ENCODE data around the gene PTPN3. TPM values are rescaled to one million over a fixed set of nuclear protein-coding genes. Genes with fewer than 3 reads are reported as not detected.

The PTPN3 gene
- total and polyA plus RNA-seq, 2 experiments from 2014 or later = 0.86 to 1.3 TPM

- H3F3A ChIP-seq (ENCODE audit: insufficient read depth) = no peaks in the 10 kb centered on the region
- 95 to 98% methylated on average over 6 of the region's 6 CpGs for WGBS, 2 experiments (ENCODE audit: low coverage in 1 of 2, low lambda C conversion rate in 2 of 2, missing lambda C conversion rate in 2 of 2)
- no peak overlapping the region for H3K4me2 ChIP-seq (ENCODE audit: unreplicated experiment)
- H3K36me3 ChIP-seq (ENCODE audit: low read depth) = no peaks in the 10 kb centered on the region
- in situ Hi-C loops (cut with MboI) = no loop called here
- no peaks in the 10 kb centered on the region for H3K9me3 ChIP-seq (ENCODE audit: low read depth)
- H3K79me2 ChIP-seq (ENCODE audit: insufficient read depth) = no peaks in the 10 kb centered on the region
- no peak overlapping the region for H2AFZ ChIP-seq
- H3K27me3 ChIP-seq (replicated peaks; ENCODE audit: insufficient read depth) = no peaks in the 10 kb centered on the region
- no peaks in the 10 kb centered on the region for H4K20me1 ChIP-seq (ENCODE audit: insufficient read depth)
- H3K4me3 ChIP-seq = no peak overlapping the region
- no peak for DNase-seq
- no peak overlapping the region for H3K27ac ChIP-seq
- TF ChIP-seq EZH2 (IDR thresholded peaks at IDR 0.05; ENCODE audit: insufficient read depth, poor library complexity, severe bottlenecking) = no peak
- TF ChIP-seq EZH2phosphoT487 (IDR thresholded peaks at IDR 0.05; ENCODE audit: insufficient read depth, low read depth) = no peak
- no peaks in the 10 kb centered on the region for H3K9me2 ChIP-seq (ENCODE audit: insufficient read depth)
- 0 out of 2 replicates have a peak, but pooled peaks cover 3% of the 10 kb centered on the region for H3K4me1 ChIP-seq (ENCODE audit: insufficient read depth)
- H3K9ac ChIP-seq = no peak overlapping the region
These were observed 110.3 kb downstream of the PTPN3 start for GRCh38 chr9:109387856-109388255.

- Histone ChIP-seq H3K9ac (no peak overlapping the region), H3F3A (ENCODE audit: insufficient read depth) (no peaks in the 10 kb centered on the region), H3K36me3 (ENCODE audit: low read depth) (no peaks in the 10 kb centered on the region), H4K20me1 (ENCODE audit: insufficient read depth) (no peaks in the 10 kb centered on the region), H3K9me3 (ENCODE audit: low read depth) (no peaks in the 10 kb centered on the region), H2AFZ (no peak overlapping the region), H3K79me2 (ENCODE audit: insufficient read depth) (no peaks in the 10 kb centered on the region), H3K27me3 (replicated peaks; ENCODE audit: insufficient read depth) (no peaks in the 10 kb centered on the region), H3K27ac (no peak overlapping the region), H3K4me2 (ENCODE audit: unreplicated experiment) (no peak overlapping the region), H3K4me1 (ENCODE audit: insufficient read depth) (0 out of 2 replicates have a peak, but pooled peaks cover 3% of the 10 kb centered on the region), H3K9me2 (ENCODE audit: insufficient read depth) (no peaks in the 10 kb centered on the region), H3K4me3 (no peak overlapping the region)
- 60 to 65% methylated on average over 3 of the region's 3 CpGs for WGBS, 2 experiments (ENCODE audit: low coverage in 1 of 2, low lambda C conversion rate in 2 of 2, missing lambda C conversion rate in 2 of 2)
- in situ Hi-C loops (cut with MboI) = no loop called here
- no peak for TF ChIP-seq EZH2phosphoT487 (IDR thresholded peaks at IDR 0.05; ENCODE audit: insufficient read depth, low read depth)
- TF ChIP-seq EZH2 (IDR thresholded peaks at IDR 0.05; ENCODE audit: insufficient read depth, poor library complexity, severe bottlenecking) = no peak
- peak; percentile 43 for DNase-seq
These were observed 110.9 kb downstream of the PTPN3 start for GRCh38 chr9:109387206-109387605.

GRCh38 chr9:109385499-109385898 lies 112.6 kb downstream of the PTPN3 start:
- no peak overlapping the region for H3K4me3 ChIP-seq
- H3K27ac ChIP-seq = no peak overlapping the region
- H3K79me2 ChIP-seq (ENCODE audit: insufficient read depth) = no peaks in the 10 kb centered on the region
- H2AFZ ChIP-seq = no peak overlapping the region
- H3K9me3 ChIP-seq (ENCODE audit: low read depth) = no peaks in the 10 kb centered on the region
- in situ Hi-C loops (cut with MboI) = no loop called here
- H3K9ac ChIP-seq = no peak overlapping the region
- 80 to 86% methylated on average over 3 of the region's 3 CpGs for WGBS, 2 experiments (ENCODE audit: low coverage in 1 of 2, low lambda C conversion rate in 2 of 2, missing lambda C conversion rate in 2 of 2)
- no peak for DNase-seq
- no peaks in the 10 kb centered on the region for H3F3A ChIP-seq (ENCODE audit: insufficient read depth)
- H4K20me1 ChIP-seq (ENCODE audit: insufficient read depth) = no peaks in the 10 kb centered on the region
- no peaks in the 10 kb centered on the region for H3K9me2 ChIP-seq (ENCODE audit: insufficient read depth)
- H3K4me1 ChIP-seq (ENCODE audit: insufficient read depth) = peaks cover 14% of the 10 kb centered on the region
- no peak for TF ChIP-seq EZH2 (IDR thresholded peaks at IDR 0.05; ENCODE audit: insufficient read depth, poor library complexity, severe bottlenecking)
- no peak for TF ChIP-seq EZH2phosphoT487 (IDR thresholded peaks at IDR 0.05; ENCODE audit: insufficient read depth, low read depth)
- H3K36me3 ChIP-seq (ENCODE audit: low read depth) = no peaks in the 10 kb centered on the region
- H3K4me2 ChIP-seq (ENCODE audit: unreplicated experiment) = no peak overlapping the region
- H3K27me3 ChIP-seq (replicated peaks; ENCODE audit: insufficient read depth) = no peaks in the 10 kb centered on the region

GRCh38 chr9:109383947-109384346 lies 114.2 kb downstream of the PTPN3 start:
- in situ Hi-C loops (cut with MboI) = no loop called here
- Histone ChIP-seq H3K4me1 (ENCODE audit: insufficient read depth) (peaks cover 14% of the 10 kb centered on the region), H3K79me2 (ENCODE audit: insufficient read depth) (no peaks in the 10 kb centered on the region)

DNA sequence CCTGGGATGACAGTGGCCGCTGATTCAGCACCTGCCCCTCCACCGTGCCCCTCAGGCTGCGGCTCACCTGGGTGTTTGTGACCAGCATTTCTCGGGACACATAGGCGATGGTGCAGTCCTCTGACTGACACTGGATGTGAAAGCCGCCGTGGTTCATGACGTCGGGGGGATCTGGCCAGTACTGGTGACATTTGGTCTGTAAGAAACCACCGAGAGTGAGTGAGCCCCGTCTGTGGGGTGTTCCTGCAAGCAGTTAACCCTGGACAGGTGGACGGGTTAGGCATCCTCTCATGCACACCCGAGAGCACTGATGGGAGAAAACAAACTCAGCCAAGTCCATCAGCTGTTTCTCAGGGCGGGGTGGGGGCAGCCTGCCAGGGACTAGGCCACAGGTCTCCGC lies 114.8 kb downstream of the PTPN3 start:
- WGBS, 2 experiments (ENCODE audit: low coverage in 1 of 2, low lambda C conversion rate in 2 of 2, missing lambda C conversion rate in 2 of 2) = 82 to 83% methylated on average over 14 to 15 of the region's 15 CpGs
- H3K4me1 ChIP-seq (ENCODE audit: insufficient read depth) = peaks cover 14% of the 10 kb centered on the region
- no peaks in the 10 kb centered on the region for H3K79me2 ChIP-seq (ENCODE audit: insufficient read depth)
- H3K27me3 ChIP-seq (replicated peaks; ENCODE audit: insufficient read depth) = no peaks in the 10 kb centered on the region
- TF ChIP-seq EZH2 (IDR thresholded peaks at IDR 0.05; ENCODE audit: insufficient read depth, poor library complexity, severe bottlenecking) = no peak
- no peak for TF ChIP-seq EZH2phosphoT487 (IDR thresholded peaks at IDR 0.05; ENCODE audit: insufficient read depth, low read depth)
- no peaks in the 10 kb centered on the region for H4K20me1 ChIP-seq (ENCODE audit: insufficient read depth)
- no peaks in the 10 kb centered on the region for H3K36me3 ChIP-seq (ENCODE audit: low read depth)
- no peaks in the 10 kb centered on the region for H3K9me3 ChIP-seq (ENCODE audit: low read depth)
- no peaks in the 10 kb centered on the region for H3K9me2 ChIP-seq (ENCODE audit: insufficient read depth)
- no peak overlapping the region for H3K27ac ChIP-seq
- no peak for DNase-seq
- no peak overlapping the region for H3K4me2 ChIP-seq (ENCODE audit: unreplicated experiment)
- no peak overlapping the region for H2AFZ ChIP-seq
- H3K4me3 ChIP-seq = no peak overlapping the region
- no peaks in the 10 kb centered on the region for H3F3A ChIP-seq (ENCODE audit: insufficient read depth)
- H3K9ac ChIP-seq = no peak overlapping the region
- in situ Hi-C loops (cut with MboI) = no loop called here

More at GRCh38 chr9:109383947-109384346, 114.2 kb downstream of the PTPN3 start:
- Histone ChIP-seq H3K27ac (no peak overlapping the region), H3F3A (ENCODE audit: insufficient read depth) (no peaks in the 10 kb centered on the region), H3K27me3 (replicated peaks; ENCODE audit: insufficient read depth) (no peaks in the 10 kb centered on the region), H3K9ac (no peak overlapping the region), H3K9me2 (ENCODE audit: insufficient read depth) (no peaks in the 10 kb centered on the region), H2AFZ (no peak overlapping the region), H3K36me3 (ENCODE audit: low read depth) (no peaks in the 10 kb centered on the region), H4K20me1 (ENCODE audit: insufficient read depth) (no peaks in the 10 kb centered on the region), H3K4me3 (no peak overlapping the region), H3K9me3 (ENCODE audit: low read depth) (no peaks in the 10 kb centered on the region), H3K4me2 (ENCODE audit: unreplicated experiment) (no peak overlapping the region)
- WGBS, 2 experiments (ENCODE audit: low coverage in 1 of 2, low lambda C conversion rate in 2 of 2, missing lambda C conversion rate in 2 of 2) = 57 to 62% methylated on average over 10 of the region's 10 CpGs
- TF ChIP-seq EZH2phosphoT487 (IDR thresholded peaks at IDR 0.05; ENCODE audit: insufficient read depth, low read depth) (no peak), EZH2 (IDR thresholded peaks at IDR 0.05; ENCODE audit: insufficient read depth, poor library complexity, severe bottlenecking) (no peak)
- DNase-seq = peak; percentile 60
